AG04450 (cell line): ENCODE measurements around the gene ARHGAP22. TPM values are rescaled to one million over a fixed set of nuclear protein-coding genes. Genes with fewer than 3 reads are reported as not detected.
A peak's percentile ranks its signal among the peaks of the same experiment; 100 is the strongest.

Experiments used
- CTCF ChIA-PET: fragments of 300-600, 350-600 bp; formaldehyde crosslinking; extraction: SDS; loops from one replicate; lab custom pipeline; 2022; ENCODE audit warnings: antibody characterized with exemption, inconsistent platforms; lab: Charles Lee
- POLR2A ChIA-PET: fragments of 350-600 bp; formaldehyde crosslinking; extraction: SDS; loops from one replicate; lab custom pipeline; 2021; ENCODE audit warnings: antibody characterized with exemption, inconsistent platforms; lab: Yijun Ruan, JAX
- DNase-seq: peaks from one replicate; pipeline ENCODE4 v3.0.0-alpha.2; 2011; ENCODE audit warnings: low read depth, low spot score
- H3K27ac ChIP-seq: one replicate; pipeline ENCODE4 v1.5.1; 2012; ENCODE audit warnings: low read depth, low read length, control low read depth
- H3K27me3 ChIP-seq: one replicate; pipeline ENCODE4 v1.6.0; 2012; ENCODE audit warnings: low read length; ENCODE audit not compliant: control insufficient read depth, insufficient read depth
- H3K4me3 ChIP-seq: 2 replicates; pipeline ENCODE4 v1.5.1; 2011; ENCODE audit warnings: mild to moderate bottlenecking, low read depth, low read length, control low read depth
- H3K9me3 ChIP-seq: 2 replicates; pipeline ENCODE4 v1.5.1; 2012; ENCODE audit warnings: low read length; ENCODE audit not compliant: control insufficient read depth, insufficient read depth
- CTCF ChIP-seq: IDR thresholded peaks from 2 replicates; pipeline ENCODE4 v1.5.1; 2011; ENCODE audit warnings: low read depth, low read length, control low read depth, inconsistent platforms
- polyA plus RNA-seq: library from polyadenylated mRNA; depleted of rRNA; stranded (reverse); fragments of >200 nt; gene quantifications from 2 replicates; pipeline ENCODE4 v1.2.3, GENCODE V29; 2011

ARHGAP22 gene
- polyA plus RNA-seq, 1 experiment, result 8.2 TPM

GRCh38 chr10:48609441-48609840 lies 4.6 kb upstream of the ARHGAP22 start:
- DNase-seq, result no peak
- ChIA-PET CTCF (interaction anchor here (0.6 to 5.5 kb wide), 4 partner anchors 16 to 47 kb away, joined by 3 to 104 read pairs (median 3); no protein-coding TSS in a partner anchor), POLR2A (no interaction called here)
- no peak overlapping the region for H3K4me3 ChIP-seq
- no peaks in the 10 kb centered on the region for H3K27me3 ChIP-seq
- H3K9me3 ChIP-seq, result no peaks in the 10 kb centered on the region
- no peak for TF ChIP-seq CTCF
- no peak overlapping the region for H3K27ac ChIP-seq

DNA sequence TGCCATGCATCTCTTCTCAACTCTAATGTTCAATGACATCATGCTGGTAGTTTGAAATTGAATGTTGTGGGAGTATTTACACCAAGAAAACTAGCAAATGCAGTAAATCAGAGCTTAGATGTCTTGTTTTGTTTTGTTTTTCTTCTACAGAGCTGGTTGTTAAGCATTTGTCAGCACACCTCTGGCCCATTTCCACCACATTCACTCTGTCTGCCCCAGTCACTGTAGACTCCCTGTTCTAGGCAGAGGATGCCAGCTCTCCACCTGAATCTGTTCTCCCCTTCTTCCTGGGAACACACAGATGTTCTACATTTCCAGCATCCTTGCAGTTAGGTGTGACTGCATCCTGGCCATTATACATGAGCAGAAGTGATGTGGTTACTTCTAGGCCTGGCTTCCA lies 4.1 kb upstream of the ARHGAP22 start:
- ChIA-PET CTCF (interaction anchor here (0.6 to 5.5 kb wide), 8 partner anchors 14 to 48 kb away, joined by 3 to 104 read pairs (median 4); no protein-coding TSS in a partner anchor), POLR2A (no interaction called here)
- no peaks in the 10 kb centered on the region for H3K27me3 ChIP-seq
- no peaks in the 10 kb centered on the region for H3K9me3 ChIP-seq
- no peak for DNase-seq
- H3K27ac ChIP-seq, result no peak overlapping the region
- H3K4me3 ChIP-seq, result no peak overlapping the region
- no peak for TF ChIP-seq CTCF

DNA sequence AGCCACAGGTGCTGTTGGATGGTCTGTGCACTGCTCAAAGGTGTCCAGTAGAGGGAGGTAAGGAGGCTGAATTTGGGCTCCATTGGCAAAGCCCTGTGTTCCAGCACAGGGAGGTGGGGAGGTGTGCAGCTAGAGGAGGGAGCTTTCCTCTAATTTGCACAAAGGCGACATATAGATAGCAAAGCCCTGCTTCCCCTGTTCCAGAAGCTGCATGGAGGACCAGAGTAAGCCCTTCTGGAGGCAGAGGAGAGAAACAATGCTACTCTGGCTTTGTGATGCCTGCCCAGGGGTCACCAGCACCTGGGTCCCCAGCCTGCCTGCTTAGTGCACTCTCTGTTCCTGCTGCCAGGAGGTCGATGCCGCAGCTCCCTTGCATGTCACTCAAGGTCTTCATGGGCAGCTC lies 3.4 kb upstream of the ARHGAP22 start:
- Histone ChIP-seq H3K9me3 (no peaks in the 10 kb centered on the region), H3K27me3 (no peaks in the 10 kb centered on the region), H3K27ac (no peak overlapping the region), H3K4me3 (no peak overlapping the region)
- TF ChIP-seq CTCF, result peak; percentile 75
- DNase-seq, result no peak
- POLR2A ChIA-PET, result interaction anchor here (1.4 to 2.6 kb wide), 3 partner anchors 19 to 47 kb away, joined by 3 to 15 read pairs (median 11); no protein-coding TSS in a partner anchor
- CTCF ChIA-PET, result interaction anchor here (0.7 to 5.5 kb wide), 17 partner anchors 9 to 245 kb away, joined by 3 to 104 read pairs (median 5); no protein-coding TSS in a partner anchor

DNA sequence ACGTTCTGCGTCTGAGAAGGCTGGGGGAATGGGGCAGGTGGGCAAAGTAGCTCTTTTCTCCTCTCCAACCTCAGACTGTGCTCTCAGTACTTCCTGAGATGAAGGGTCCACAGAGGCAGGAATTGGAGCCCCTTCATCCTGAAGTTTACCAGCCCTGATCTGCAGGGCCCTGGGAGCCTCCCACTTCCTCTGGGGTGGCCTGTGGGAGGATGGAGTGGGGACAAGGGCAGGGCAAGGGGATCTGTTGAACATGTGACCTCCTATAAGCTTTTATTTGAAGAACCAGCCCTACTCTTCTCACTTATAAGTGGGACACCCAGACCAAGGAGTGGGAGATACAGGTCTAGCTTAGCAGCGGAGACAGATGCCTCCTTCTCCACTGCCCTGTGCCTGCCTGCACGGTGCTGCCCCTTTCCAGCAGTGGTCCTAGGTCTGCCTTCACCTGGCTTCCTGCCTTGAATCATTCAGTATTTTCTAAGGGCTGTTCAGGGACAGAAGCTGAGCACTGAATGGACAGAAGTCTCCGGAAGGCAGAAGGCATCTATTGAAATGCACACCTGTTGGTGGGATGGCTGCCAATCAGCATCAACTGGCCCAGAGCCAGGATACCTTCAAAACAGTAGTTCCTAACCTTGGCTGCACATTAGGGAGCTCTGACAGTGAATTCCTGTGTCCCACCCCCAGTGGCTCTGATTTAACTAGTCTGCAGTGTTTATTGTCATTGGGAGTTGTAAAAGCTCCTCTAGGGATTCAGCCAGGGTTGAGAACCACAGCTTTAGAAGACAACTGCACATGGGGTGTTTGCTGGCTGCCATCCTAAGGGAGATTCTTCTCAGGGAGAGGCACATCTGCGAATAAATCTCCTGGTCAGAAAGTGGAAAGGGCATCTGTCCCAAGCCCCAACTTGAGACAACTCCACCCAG lies 2.7 kb upstream of the ARHGAP22 start:
- H3K27ac ChIP-seq, result peak overlapping the region; percentile 87
- no peak overlapping the region for H3K4me3 ChIP-seq
- H3K27me3 ChIP-seq, result no peaks in the 10 kb centered on the region
- ChIA-PET POLR2A (interaction anchor here (1.3 to 2.6 kb wide), 5 partner anchors 18 to 84 kb away, joined by 3 to 15 read pairs (median 7); no protein-coding TSS in a partner anchor), CTCF (interaction anchor here (0.6 to 5.5 kb wide), 19 partner anchors 8 to 244 kb away, joined by 3 to 104 read pairs (median 5); no protein-coding TSS in a partner anchor)
- DNase-seq, result no peak
- TF ChIP-seq CTCF, result no peak
- H3K9me3 ChIP-seq, result no peaks in the 10 kb centered on the region
